NCI-H226 (cell line): Measurements from ENCODE around the gene GIPR.
A peak's percentile ranks its signal among the peaks of the same experiment; 100 is the strongest.
"Not testable (repeated sequence)": the region's sequence is repeated elsewhere in the genome, so short reads cannot be mapped to it uniquely, and the experiment has no call there.

Experiments used
- DNase-seq: peaks from one replicate; pipeline ENCODE4 v3.0.0-alpha.2; 2015

Gene GIPR

GRCh38 chr19:45667620-45668341 lies at the start of gene GIPR:
TSS of gene GIPR (plus strand) at chr19:45668221. CDS start at chr19:45669521, 1,300 bp downstream.
- DNase-seq, result no peak

GRCh38 chr19:45621389-45621788 lies 46.6 kb upstream of the GIPR start:
- no peak for DNase-seq

GRCh38 chr19:45621976-45622503 lies 46.0 kb upstream of the GIPR start:
- no peak for DNase-seq

- DNase-seq, result no peak
Observed at GRCh38 chr19:45623984-45624383, 44.0 kb upstream of the GIPR start.

DNA sequence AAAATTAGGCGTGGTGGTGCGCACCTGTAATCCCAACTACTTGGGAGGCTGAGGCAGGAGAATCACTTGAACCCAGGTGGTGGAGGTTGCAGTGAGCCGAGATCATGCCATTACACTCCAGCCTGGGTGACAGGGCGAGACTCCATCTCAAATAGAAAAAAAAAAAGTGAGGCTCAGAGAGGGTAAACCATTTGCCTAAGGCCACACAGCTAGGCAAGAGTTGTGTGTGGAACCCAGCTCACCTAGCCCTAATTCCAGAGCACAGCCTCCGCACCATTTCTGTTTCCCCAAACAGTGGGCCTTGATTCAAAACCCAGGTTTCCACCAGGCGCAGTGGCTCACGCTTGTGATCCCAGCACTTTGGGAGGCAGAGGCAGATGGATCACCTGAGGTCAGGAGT lies 39.8 kb upstream of the GIPR start:
- DNase-seq, result not testable (repeated sequence)

- DNase-seq, result no peak
Observed at GRCh38 chr19:45629704-45630103, 38.3 kb upstream of the GIPR start.

GRCh38 chr19:45630463-45630862 lies 37.6 kb upstream of the GIPR start:
- DNase-seq, result peak; percentile 89

DNA sequence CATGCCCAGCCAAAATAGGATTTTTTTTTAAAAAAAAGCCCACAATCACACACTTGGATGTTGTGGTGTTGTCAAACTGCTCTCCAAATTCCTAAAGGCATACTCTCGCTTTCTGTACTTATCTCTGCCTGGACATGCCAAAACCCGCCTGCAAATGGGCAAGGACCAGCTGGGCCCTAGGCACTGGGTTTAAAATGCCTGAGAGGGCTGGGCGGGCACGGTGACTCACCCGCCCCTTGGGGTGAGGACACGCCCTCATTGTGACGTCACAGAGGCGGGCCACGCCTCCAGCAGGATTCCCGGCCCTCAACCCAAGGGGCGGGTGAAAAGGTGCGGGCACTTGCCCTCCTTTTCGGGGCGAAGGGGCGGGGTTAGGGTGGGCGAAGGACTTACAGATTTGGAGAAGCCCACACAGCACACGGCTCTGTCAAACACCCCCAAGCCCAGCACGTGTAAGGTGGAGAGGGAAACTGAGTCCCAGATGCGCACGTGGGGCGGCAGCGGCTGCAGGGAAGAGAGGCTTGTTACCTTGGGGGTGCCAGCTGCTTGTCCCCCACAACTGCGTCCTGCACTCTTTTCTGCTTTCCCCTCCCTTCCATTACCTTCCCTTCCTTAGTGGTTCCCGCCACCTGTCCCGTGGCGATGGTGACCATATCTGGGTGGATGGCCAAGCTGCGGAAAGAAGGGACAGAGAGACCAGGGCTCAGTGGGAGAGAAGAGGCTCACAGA lies 35.4 kb upstream of the GIPR start:
- peak; percentile 97 for DNase-seq

GRCh38 chr19:45636275-45636674 lies 31.7 kb upstream of the GIPR start:
- DNase-seq, result no peak

GRCh38 chr19:45636902-45637301 lies 31.1 kb upstream of the GIPR start:
- no peak for DNase-seq

- peak; percentile 28 for DNase-seq
Observed at GRCh38 chr19:45637890-45638667, 29.9 kb upstream of the GIPR start.

- DNase-seq, result peak; percentile 19
Observed at GRCh38 chr19:45638930-45639729, 28.9 kb upstream of the GIPR start, which contains the start of gene EML2. TSS of gene EML2 (minus strand) at chr19:45639397. CDS start at chr19:45639376, 21 bp downstream.

DNA sequence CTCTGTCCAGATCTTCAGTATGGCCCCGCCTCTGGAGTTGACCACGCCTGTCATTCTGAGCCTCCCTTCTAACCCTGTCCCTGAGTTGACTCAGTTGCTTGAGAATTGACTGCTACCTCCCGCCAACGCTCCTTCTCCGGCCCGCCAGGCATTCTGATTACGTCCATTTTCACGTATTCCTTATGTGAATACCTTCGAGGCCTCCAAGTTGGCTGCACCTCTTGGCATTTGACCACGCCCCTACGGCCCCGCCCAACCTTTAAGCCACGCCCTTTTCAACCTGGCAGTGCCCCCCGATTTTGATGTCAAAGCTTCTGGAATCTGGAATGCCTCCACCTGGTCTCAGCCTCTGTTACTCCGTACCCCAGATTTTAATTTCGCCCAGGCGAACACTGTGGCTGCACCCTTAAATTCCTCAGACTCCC lies 27.2 kb upstream of the GIPR start:
- DNase-seq, result peak; percentile 48

DNA sequence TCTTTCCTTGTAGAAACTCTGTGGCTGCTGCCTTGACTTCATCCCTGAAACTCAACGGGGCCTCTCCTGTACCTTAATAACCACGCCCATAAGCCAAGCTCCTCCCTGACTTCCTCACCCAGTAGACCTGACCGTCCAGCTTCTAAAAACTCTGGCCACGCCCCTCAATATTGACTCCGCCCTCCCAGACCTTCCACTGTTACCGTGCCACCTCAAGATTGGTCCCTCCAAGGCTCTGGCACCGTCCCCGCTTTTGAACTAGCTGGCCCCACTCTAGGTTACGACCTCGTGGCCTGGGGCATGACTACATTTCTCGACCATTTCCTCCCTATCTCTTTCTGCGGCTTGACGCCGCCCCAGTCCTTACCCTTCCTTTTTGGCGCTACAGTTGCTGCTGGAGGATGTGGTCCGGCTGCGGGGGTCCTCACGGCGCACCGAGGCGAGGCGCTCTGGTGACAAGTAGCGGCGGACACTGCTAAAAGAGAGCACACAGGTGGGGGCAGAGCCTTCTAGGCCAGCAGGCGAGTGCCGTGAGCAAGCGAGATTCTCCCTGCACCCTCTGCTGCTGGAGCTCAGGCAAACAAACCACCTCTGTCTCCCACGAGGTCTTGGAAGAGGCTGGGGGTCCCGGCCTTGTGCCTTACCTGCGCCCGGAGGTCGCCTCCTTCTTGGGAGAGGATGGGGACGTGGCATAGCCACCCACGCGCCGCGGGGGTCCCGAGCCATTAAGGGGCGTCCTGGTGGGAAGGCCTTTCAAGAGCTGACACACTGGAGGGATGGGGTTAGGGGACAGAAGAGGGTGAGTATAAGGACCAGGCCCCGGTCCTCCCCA lies 26.5 kb upstream of the GIPR start:
- DNase-seq, result peak; percentile 96

- peak; percentile 68 for DNase-seq
Observed at GRCh38 chr19:45643024-45643926, 24.7 kb upstream of the GIPR start.

GRCh38 chr19:45643927-45644771 lies 23.9 kb upstream of the GIPR start:
- no peak for DNase-seq

GRCh38 chr19:45645068-45645630 lies 22.9 kb upstream of the GIPR start:
- DNase-seq, result no peak

GRCh38 chr19:45645631-45646344 lies 22.2 kb upstream of the GIPR start:
- peak; percentile 98 for DNase-seq
